Type B pancreatic cell (in vitro differentiated cells): Measurements from ENCODE around the gene DAB2IP. TPM values are rescaled to one million over a fixed set of nuclear protein-coding genes. Genes with fewer than 3 reads are reported as not detected.

Experiments used
- DNase-seq: peaks from one replicate; pipeline ENCODE4 v3.0.0; 2021; ENCODE audit warnings: mixed read lengths; ENCODE audit not compliant: unreplicated experiment; ENCODE audit errors: extremely low spot score
- H3K27ac Mint-ChIP-seq: 2 replicates; pipeline ENCODE4 v1.8.0; 2021; ENCODE audit warnings: mild to moderate bottlenecking, mixed read lengths
- H3K27me3 Mint-ChIP-seq: 2 replicates; pipeline ENCODE4 v1.8.0; 2021; ENCODE audit warnings: mixed read lengths
- H3K36me3 Mint-ChIP-seq: 2 replicates; pipeline ENCODE4 v1.8.0; 2021; ENCODE audit warnings: mixed read lengths
- H3K4me1 Mint-ChIP-seq: one replicate; pipeline ENCODE4 v1.8.0; 2021; ENCODE audit warnings: mixed read lengths; ENCODE audit not compliant: unreplicated experiment
- H3K4me3 Mint-ChIP-seq: 2 replicates; pipeline ENCODE4 v1.8.0; 2021; ENCODE audit warnings: mild to moderate bottlenecking, mixed read lengths
- H3K9me3 Mint-ChIP-seq: 2 replicates; pipeline ENCODE4 v1.8.0; 2021; ENCODE audit warnings: mixed read lengths
- total RNA-seq: library from RNA; stranded (reverse); gene quantifications from 2 replicates; pipeline ENCODE4 v1.2.1, GENCODE V29; 2021; ENCODE audit warnings: low replicate concordance
- TF ChIP-seq, protein P1 (sequence below): fragments of 200-600 bp; sonication (generic); conservative IDR thresholded peaks from 2 replicates; pipeline ENCODE4 v1.5.0; 2021; ENCODE audit warnings: antibody characterized with exemption, mild to moderate bottlenecking

DAB2IP gene
- total RNA-seq, 1 donor from 2014 or later = 57.2 TPM

DNA sequence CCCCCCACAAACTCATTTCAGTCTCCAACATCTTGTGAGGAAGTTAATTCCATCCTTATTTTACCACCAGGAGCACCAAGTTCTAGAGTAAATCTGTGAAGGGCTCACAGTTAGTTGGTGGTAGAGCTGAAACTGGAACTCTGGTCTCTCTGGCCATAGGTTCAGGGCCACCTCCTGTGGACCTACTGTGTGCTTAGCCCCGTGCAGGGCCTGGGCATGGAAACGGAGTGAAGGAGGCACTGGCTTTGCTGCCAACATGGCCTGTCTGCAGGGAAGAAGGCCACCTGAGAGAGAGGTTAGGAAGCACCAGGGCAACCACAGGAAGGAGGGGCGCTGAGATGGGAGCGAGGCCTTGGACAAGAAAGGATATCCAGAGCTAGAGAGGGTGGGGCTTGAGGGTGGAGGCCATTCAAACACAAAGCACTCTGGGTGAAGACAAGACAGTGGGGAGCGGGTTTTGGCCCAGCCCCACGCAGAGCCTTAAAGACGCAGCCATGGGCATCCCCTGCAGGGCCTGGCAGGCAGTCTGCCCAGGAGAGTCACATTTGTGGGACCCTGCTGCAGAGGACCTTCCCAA lies 16.0 kb upstream of the DAB2IP start:
- DNase-seq = no peak
- TF ChIP-seq, protein P1, sequence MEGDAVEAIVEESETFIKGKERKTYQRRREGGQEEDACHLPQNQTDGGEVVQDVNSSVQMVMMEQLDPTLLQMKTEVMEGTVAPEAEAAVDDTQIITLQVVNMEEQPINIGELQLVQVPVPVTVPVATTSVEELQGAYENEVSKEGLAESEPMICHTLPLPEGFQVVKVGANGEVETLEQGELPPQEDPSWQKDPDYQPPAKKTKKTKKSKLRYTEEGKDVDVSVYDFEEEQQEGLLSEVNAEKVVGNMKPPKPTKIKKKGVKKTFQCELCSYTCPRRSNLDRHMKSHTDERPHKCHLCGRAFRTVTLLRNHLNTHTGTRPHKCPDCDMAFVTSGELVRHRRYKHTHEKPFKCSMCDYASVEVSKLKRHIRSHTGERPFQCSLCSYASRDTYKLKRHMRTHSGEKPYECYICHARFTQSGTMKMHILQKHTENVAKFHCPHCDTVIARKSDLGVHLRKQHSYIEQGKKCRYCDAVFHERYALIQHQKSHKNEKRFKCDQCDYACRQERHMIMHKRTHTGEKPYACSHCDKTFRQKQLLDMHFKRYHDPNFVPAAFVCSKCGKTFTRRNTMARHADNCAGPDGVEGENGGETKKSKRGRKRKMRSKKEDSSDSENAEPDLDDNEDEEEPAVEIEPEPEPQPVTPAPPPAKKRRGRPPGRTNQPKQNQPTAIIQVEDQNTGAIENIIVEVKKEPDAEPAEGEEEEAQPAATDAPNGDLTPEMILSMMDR = no peak
- no peaks in the 10 kb centered on the region for H3K9me3 Mint-ChIP-seq
- H3K4me1 Mint-ChIP-seq = peaks cover 75% of the 10 kb centered on the region
- H3K27ac Mint-ChIP-seq = no peak overlapping the region
- no peaks in the 10 kb centered on the region for H3K36me3 Mint-ChIP-seq
- no peaks in the 10 kb centered on the region for H3K27me3 Mint-ChIP-seq
- no peak overlapping the region for H3K4me3 Mint-ChIP-seq

DNA sequence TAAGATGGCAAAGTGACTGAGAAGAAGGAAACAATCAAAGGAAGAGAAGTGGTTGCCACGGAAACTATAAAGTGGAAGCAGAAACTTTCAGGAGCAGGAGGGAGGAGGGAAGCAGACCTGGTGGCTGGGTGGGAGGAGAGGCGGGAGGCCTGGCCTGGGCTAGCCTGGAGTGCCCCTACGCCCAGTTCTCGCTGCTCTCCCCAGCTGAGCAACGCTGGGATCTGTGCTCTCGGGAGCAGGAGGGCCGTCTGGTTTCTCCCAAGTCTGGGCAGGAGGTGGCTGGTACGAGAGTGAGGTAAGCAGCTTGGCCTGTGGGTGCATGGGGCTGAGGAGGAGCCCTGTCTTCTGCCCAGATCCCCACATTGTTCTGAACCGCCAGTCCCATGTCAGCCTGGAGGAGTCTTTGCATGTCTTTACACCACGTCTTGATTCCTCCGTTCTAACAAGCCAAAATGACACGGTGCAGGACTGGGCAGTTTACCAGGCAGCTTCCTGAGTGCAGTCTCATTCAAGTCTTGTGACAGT lies 15.0 kb upstream of the DAB2IP start:
- no peaks in the 10 kb centered on the region for H3K9me3 Mint-ChIP-seq
- TF ChIP-seq, protein P1 = no peak
- peaks cover 71% of the 10 kb centered on the region for H3K4me1 Mint-ChIP-seq
- H3K27ac Mint-ChIP-seq = no peak overlapping the region
- no peak for DNase-seq
- no peaks in the 10 kb centered on the region for H3K27me3 Mint-ChIP-seq
- H3K36me3 Mint-ChIP-seq = no peaks in the 10 kb centered on the region
- no peak overlapping the region for H3K4me3 Mint-ChIP-seq

DNA sequence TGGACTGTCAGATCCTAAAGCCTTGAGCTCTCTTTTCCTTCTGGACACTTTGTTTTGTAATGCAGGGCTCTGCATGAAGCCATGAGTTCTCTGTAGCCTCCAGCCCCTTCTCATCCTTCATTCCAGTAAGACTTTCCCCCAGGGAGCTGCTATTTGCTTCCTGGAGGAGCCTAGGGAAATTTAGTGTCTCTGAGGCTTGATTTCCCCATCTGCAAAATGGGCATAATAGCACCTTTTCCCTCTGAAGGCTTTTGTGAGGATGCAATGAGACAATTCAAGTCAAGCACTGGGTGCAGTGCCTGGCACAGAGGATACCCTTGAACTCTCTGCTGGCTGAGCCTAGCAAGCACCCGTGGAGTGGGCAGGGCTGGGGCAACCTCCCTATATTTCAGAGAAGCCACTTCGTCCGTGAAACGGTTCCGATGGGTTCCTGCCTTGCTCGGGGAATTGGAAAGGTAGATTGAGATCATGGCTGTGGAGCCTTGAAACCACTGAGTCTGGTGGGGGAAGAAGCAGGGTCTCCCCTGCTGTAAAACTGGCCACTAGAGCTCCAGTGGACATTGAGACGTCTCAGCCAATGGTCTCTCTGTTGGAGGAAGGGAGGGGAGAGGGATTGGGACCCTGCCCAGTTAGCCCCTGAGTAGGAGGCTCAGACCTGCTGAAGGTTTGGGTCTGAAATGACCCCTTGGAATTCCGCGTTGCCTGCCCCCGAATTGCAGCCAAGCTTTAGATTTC lies 14.3 kb upstream of the DAB2IP start:
- Mint-ChIP-seq H3K4me1 (peaks cover 66% of the 10 kb centered on the region), H3K27ac (no peak overlapping the region), H3K36me3 (no peaks in the 10 kb centered on the region), H3K27me3 (no peaks in the 10 kb centered on the region), H3K9me3 (no peaks in the 10 kb centered on the region), H3K4me3 (no peak overlapping the region)
- TF ChIP-seq, protein P1 = no peak
- DNase-seq = no peak

DNA sequence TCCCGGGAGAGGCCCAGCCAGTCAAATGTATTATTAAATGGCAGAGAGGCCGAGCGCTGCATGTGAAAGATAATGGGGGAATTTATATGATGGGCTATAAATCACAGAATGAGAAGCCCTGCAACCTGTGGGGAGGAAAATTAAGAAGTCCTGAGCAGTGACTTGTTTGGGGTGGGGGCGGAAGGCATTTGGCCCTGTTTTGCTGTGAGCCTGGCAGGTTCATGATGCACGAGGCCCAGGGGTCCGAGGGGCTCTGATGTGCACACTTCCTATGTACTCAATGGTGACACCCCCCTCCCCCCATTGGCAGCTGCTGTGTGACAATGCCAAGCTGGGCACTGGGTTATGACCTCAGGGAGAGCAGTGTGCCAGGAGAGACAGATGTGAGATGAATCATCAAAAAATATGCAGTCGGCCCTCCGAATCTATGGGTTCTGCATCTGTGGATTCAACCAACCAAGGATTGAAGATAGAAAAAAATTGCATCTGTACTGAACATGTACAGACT lies 13.7 kb upstream of the DAB2IP start:
- Mint-ChIP-seq H3K27me3 (no peaks in the 10 kb centered on the region), H3K4me1 (peaks cover 60% of the 10 kb centered on the region), H3K27ac (no peak overlapping the region), H3K36me3 (no peaks in the 10 kb centered on the region), H3K4me3 (no peak overlapping the region), H3K9me3 (no peaks in the 10 kb centered on the region)
- TF ChIP-seq, protein P1 = no peak
- DNase-seq = no peak

DNA sequence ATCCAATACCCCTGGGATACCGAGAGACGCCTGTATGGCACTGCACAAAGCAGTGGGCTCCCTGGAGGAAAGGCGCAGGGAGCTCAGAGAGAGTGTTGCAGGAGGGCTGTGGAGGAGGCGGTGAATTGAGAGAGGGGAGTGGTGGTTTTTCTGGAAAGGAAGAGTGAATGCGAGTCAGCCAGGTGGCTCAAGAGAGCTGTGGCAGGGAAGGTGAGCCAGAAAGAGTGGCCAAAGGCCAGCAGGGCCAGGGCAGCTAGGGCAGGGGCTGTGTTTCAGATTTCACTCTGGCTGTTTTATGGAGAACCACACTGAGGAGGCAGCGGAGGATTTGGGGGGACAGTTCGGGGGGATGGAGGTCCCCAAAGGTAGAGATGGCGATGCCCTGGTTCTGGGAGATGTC lies 13.0 kb upstream of the DAB2IP start:
- no peaks in the 10 kb centered on the region for H3K36me3 Mint-ChIP-seq
- H3K9me3 Mint-ChIP-seq = no peaks in the 10 kb centered on the region
- no peak for DNase-seq
- TF ChIP-seq, protein P1 = no peak
- peaks cover 54% of the 10 kb centered on the region for H3K4me1 Mint-ChIP-seq
- H3K27me3 Mint-ChIP-seq = no peaks in the 10 kb centered on the region
- peak overlapping the region; percentile 70 for H3K27ac Mint-ChIP-seq
- no peak overlapping the region for H3K4me3 Mint-ChIP-seq
